K562 (cell line): Measurements from ENCODE around the gene ZFAND6. TPM values are rescaled to one million over a fixed set of nuclear protein-coding genes. Genes with fewer than 3 reads are reported as not detected.

ENCODE experiments used
- ATAC-seq: fragments of 200-7000 bp; cut with Tn5 transposase; 3 replicates; pipeline ENCODE4 v1.9.1; 2020; ENCODE audit warnings: moderate library complexity
- BruUV-seq: library from RNA; stranded (reverse); fragments of 400-500 nt; replicated peaks from 2 replicates; lab custom pipeline; 2021; lab: Mats Ljungman, UMichigan
- CTCF ChIA-PET: fragments of 300-600 bp; formaldehyde crosslinking; extraction: SDS; loops from one replicate; lab custom pipeline; 2021; ENCODE audit warnings: low intra/inter-chr PET ratio; lab: Yijun Ruan, JAX
- POLR2A ChIA-PET: fragments of 300-600, 350-650 bp; sonication (Branson Sonifier 250); formaldehyde crosslinking; extraction: SDS; loops from one replicate; lab custom pipeline; 2021; ENCODE audit warnings: antibody characterized with exemption, inconsistent platforms; lab: Yijun Ruan, JAX
- DNase-seq, 4 experiments: peaks; one replicate each; pipeline versions ENCODE4 v3.0.0 to v3.0.0-alpha.2; 2011 to 2018; ENCODE audit warnings: low spot score in 3 of 4, mixed read lengths in 3 of 4; ENCODE audit errors: extremely low read depth in 1 of 4
- FAIRE-seq: peaks from 2 replicates; lab custom pipeline; 2011; peaks lifted over from hg19 to GRCh38; lab: Jason Lieb, UNC
- H2AFZ ChIP-seq: 2 replicates; pipeline ENCODE4 v1.6.0; 2011; ENCODE audit warnings: low read depth, low read length, control low read depth, inconsistent platforms
- H3K27ac ChIP-seq: fragments of 200-600 bp; 3 replicates; pipeline ENCODE4 v1.8.0; 2011; ENCODE audit warnings: low read depth, mild to moderate bottlenecking, control low read depth, inconsistent platforms, low read length, moderate library complexity, mixed read lengths; ENCODE audit errors: extremely low read depth
- H3K27me3 ChIP-seq, 2 experiments: fragments of 300-600 bp in 1 of 2; 2 replicates in 1 of 2; 3 replicates in 1 of 2; pipeline versions ENCODE4 v1.6.0 to v1.8.0; 2011; ENCODE audit warnings: inconsistent platforms in 2 of 2, low read length in 2 of 2, mild to moderate bottlenecking in 1 of 2, mixed read lengths in 1 of 2, moderate library complexity in 1 of 2; ENCODE audit not compliant: control insufficient read depth in 2 of 2, insufficient read depth in 2 of 2
- H3K36me3 ChIP-seq: fragments of 300-600 bp; 3 replicates; pipeline ENCODE4 v1.8.0; 2011; ENCODE audit warnings: mild to moderate bottlenecking, low read length, inconsistent platforms; ENCODE audit not compliant: control insufficient read depth, insufficient read depth
- H3K4me1 ChIP-seq, 2 experiments: fragments of 200-600 bp in 1 of 2; replicated peaks in 1 of 2; 2 replicates in 1 of 2; 3 replicates in 1 of 2; pipeline versions ENCODE4 v1.5.1 to v1.8.0; 2011; ENCODE audit warnings: inconsistent platforms in 2 of 2, low read length in 2 of 2, mild to moderate bottlenecking in 1 of 2, mixed read lengths in 1 of 2, moderate library complexity in 1 of 2; ENCODE audit not compliant: control insufficient read depth in 2 of 2, insufficient read depth in 2 of 2
- H3K4me2 ChIP-seq: 2 replicates; pipeline ENCODE4 v1.6.1; 2011; ENCODE audit warnings: low read length, control low read depth, inconsistent platforms, mixed read lengths; ENCODE audit not compliant: insufficient read depth
- H3K4me3 ChIP-seq: fragments of 200-600 bp; sonication (generic), shearing (Covaris generic); 2 replicates; pipeline ENCODE4 v1.5.1; 2016; ENCODE audit warnings: control low read depth, inconsistent platforms
- H3K79me2 ChIP-seq: fragments of 200-600 bp; 3 replicates; pipeline ENCODE4 v1.8.0; 2011; ENCODE audit warnings: low read length, inconsistent platforms; ENCODE audit not compliant: control insufficient read depth, insufficient read depth
- H3K9ac ChIP-seq, 2 experiments: 2 replicates each; pipeline versions ENCODE4 v1.6.0 to v1.6.1; 2011; ENCODE audit warnings: low read depth in 2 of 2, low read length in 2 of 2, control low read depth in 1 of 2, inconsistent platforms in 1 of 2, mild to moderate bottlenecking in 1 of 2, mixed read lengths in 1 of 2; ENCODE audit not compliant: insufficient read depth in 1 of 2
- H3K9me1 ChIP-seq: one replicate; pipeline ENCODE4 v1.6.0; 2011; ENCODE audit warnings: inconsistent platforms, mild to moderate bottlenecking, low read length, moderate library complexity; ENCODE audit not compliant: control insufficient read depth, insufficient read depth
- H3K9me3 ChIP-seq: replicated peaks from 2 replicates; pipeline ENCODE4 v1.5.1; 2011; ENCODE audit warnings: low read depth, low read length, inconsistent platforms; ENCODE audit not compliant: control insufficient read depth, insufficient read depth
- H4K20me1 ChIP-seq: replicated peaks from 2 replicates; pipeline ENCODE4 v1.6.1; 2011; ENCODE audit warnings: low read length, inconsistent platforms, mixed read lengths; ENCODE audit not compliant: control insufficient read depth, insufficient read depth
- HNRNPH1 ChIP-seq: fragments of 200-400 bp; formaldehyde crosslinking; optimal IDR thresholded peaks from 2 replicates; pipeline ENCODE3; 2017; ENCODE audit warnings: low read depth, mild to moderate bottlenecking, low read length, moderate library complexity
- KLF13 ChIP-seq: fragments of 450-650 bp; IDR thresholded peaks from 2 replicates; pipeline ENCODE4 v1.6.1; 2016; ENCODE audit warnings: missing genetic modification characterization, low read depth, mild to moderate bottlenecking, missing compliant biosample characterization, moderate library complexity, borderline replicate concordance
- NCOA6 ChIP-seq: fragments of 450-650 bp; IDR thresholded peaks from 2 replicates; pipeline ENCODE4 v1.6.1; 2017; ENCODE audit warnings: mild to moderate bottlenecking
- PRDM10 ChIP-seq: fragments of 450-650 bp; IDR thresholded peaks from 2 replicates; pipeline ENCODE4 v1.6.1; 2018; ENCODE audit not compliant: partially characterized antibody
- RBBP5 ChIP-seq: fragments of 200-600 bp; sonication (generic); IDR thresholded peaks from 2 replicates; pipeline ENCODE4 v1.6.1; 2012; ENCODE audit warnings: borderline replicate concordance, mild to moderate bottlenecking, low read length, control low read depth, inconsistent platforms; ENCODE audit not compliant: insufficient read depth, poor library complexity, severe bottlenecking
- RBFOX2 ChIP-seq: fragments of 200-400 bp; formaldehyde crosslinking; IDR thresholded peaks from 2 replicates; pipeline ENCODE4 v1.6.1; 2017; ENCODE audit warnings: low read depth, mild to moderate bottlenecking, low read length, moderate library complexity
- SP1 ChIP-seq: sonication (generic); formaldehyde crosslinking; IDR thresholded peaks from 2 replicates; pipeline ENCODE4 v1.8.1; 2022; ENCODE audit warnings: mild to moderate bottlenecking, missing genetic modification reagents
- ZBTB2 ChIP-seq: fragments of 450-650 bp; IDR thresholded peaks from 2 replicates; pipeline ENCODE4 v1.6.1; 2016; ENCODE audit warnings: antibody characterized with exemption
- ZKSCAN8 ChIP-seq: fragments of 200-800 bp; sonication (Bioruptor generic); IDR thresholded peaks from 2 replicates; pipeline ENCODE4 v1.6.1; 2016; ENCODE audit warnings: missing genetic modification characterization, missing compliant biosample characterization
- ZNF398 ChIP-seq: fragments of 250-450 bp; sonication (Bioruptor Pico); IDR thresholded peaks from 2 replicates; pipeline ENCODE4 v1.8.0; 2021; ENCODE audit warnings: moderate library complexity, mild to moderate bottlenecking, inconsistent platforms
- ZNF551 ChIP-seq: fragments of 250-450 bp; sonication (Bioruptor Pico); IDR thresholded peaks from 2 replicates; pipeline ENCODE4 v1.5.0; 2021; ENCODE audit warnings: mild to moderate bottlenecking, moderate library complexity
- ZNF766 ChIP-seq: fragments of 200-800 bp; sonication (Bioruptor generic); conservative IDR thresholded peaks from 2 replicates; pipeline ENCODE4 v1.6.1; 2016; ENCODE audit warnings: missing genetic modification characterization, missing compliant biosample characterization
- WGBS: fragments of 100-300 bp; shearing (Covaris generic); methylation state at CpG from one replicate; pipeline ENCODE4 v1.1.6; 2016; ENCODE audit warnings: low coverage, mixed read lengths; ENCODE audit not compliant: insufficient coverage; ENCODE audit errors: missing lambda C conversion rate; 5-methylcytosine and 5-hydroxymethylcytosine counted together
- in situ Hi-C: fragments of 300-500 bp; cut with MboI; formaldehyde crosslinking; loops from 4 replicates; pipeline ENCODE4 v1.15.0; 2018; ENCODE audit warnings: inconsistent platforms, mixed read lengths
- intact Hi-C: fragments of 100-400 bp; cut with micrococcal nuclease; formaldehyde crosslinking; loops from 2 replicates; pipeline ENCODE4 v1.14.2; 2022
- polyA plus RNA-seq, 8 experiments: library from polyadenylated mRNA; depleted of rRNA in 4 of 8; stranded (reverse) in 5 of 8; unstranded in 3 of 8; fragments of >200 nt; fragmentation: Nextera tagmentation in 2 of 8; fragmentation: Illumina TruSeq in 1 of 8; extraction: Ambion mirVana in 2 of 8; extraction: Trizol in 1 of 8; gene quantifications; 2 replicates each; pipeline versions ENCODE4 v1.2.1 to v1.2.3, GENCODE V29; 2011 to 2014; ENCODE audit warnings: inconsistent platforms in 1 of 8, missing spikeins in 1 of 8
- total RNA-seq, 7 experiments: library from RNA; depleted of rRNA in 6 of 7; stranded (reverse); fragments of >200 nt in 6 of 7; fragmentation: Illumina TruSeq in 2 of 7; extraction: Trizol in 2 of 7; gene quantifications; 2 replicates each; pipeline versions ENCODE4 v1.2.1 to v1.2.3, GENCODE V29; 2011 to 2021; ENCODE audit warnings: low replicate concordance in 1 of 7

The ZFAND6 gene
- total and polyA plus RNA-seq, 9 of the 15 experiments (the other 6 are each of a cell fraction or from before 2014, with no cell fraction given), result 53.9 to 206 (median 88.9) TPM

GRCh38 chr15:80182611-80183261 is 123.3 kb downstream of the ZFAND6 start:
- ChIA-PET CTCF (no interaction called here), POLR2A (interaction anchor here (0.7 kb wide), 1 partner anchor 10 kb away, joined by 3 read pairs; no protein-coding TSS in a partner anchor)
- Histone ChIP-seq H3K9ac (no peak overlapping the region), H3K4me1 (no peaks in the 10 kb centered on the region), H3K4me2 (no peak overlapping the region), H3K9me3 (no peaks in the 10 kb centered on the region), H3K9me1 (no peaks in the 10 kb centered on the region), H3K36me3 (peaks cover 96% of the 10 kb centered on the region; the same call in 2 of the 3 replicates), H3K27me3 (no peaks in the 10 kb centered on the region), H3K79me2 (no peaks in the 10 kb centered on the region), H3K27ac (no peak overlapping the region), H3K4me3 (no peak overlapping the region), H2AFZ (no peak overlapping the region), H4K20me1 (no peaks in the 10 kb centered on the region)
- WGBS, result 93% methylated on average over 5 of the region's 5 CpGs
- intact Hi-C loops, result no loop called here
- TF ChIP-seq RBBP5 (no peak), PRDM10 (no peak), RBFOX2 (no peak), KLF13 (tag) (no peak), ZKSCAN8 (CRISPR knock-in tag) (no peak), NCOA6 (no peak), ZNF551 (no peak), ZBTB2 (no peak), ZNF766 (CRISPR knock-in tag) (no peak), SP1 (CRISPR knock-in tag) (no peak), ZNF398 (no peak), HNRNPH1 (no peak)
- BruUV-seq, result no TSS peak
- in situ Hi-C loops, result no loop called here
- ATAC-seq (no peak), FAIRE-seq (no peak), DNase-seq (no peak)
